ENCODE results near the gene TCEANC2.

TCEANC2 gene

DNA sequence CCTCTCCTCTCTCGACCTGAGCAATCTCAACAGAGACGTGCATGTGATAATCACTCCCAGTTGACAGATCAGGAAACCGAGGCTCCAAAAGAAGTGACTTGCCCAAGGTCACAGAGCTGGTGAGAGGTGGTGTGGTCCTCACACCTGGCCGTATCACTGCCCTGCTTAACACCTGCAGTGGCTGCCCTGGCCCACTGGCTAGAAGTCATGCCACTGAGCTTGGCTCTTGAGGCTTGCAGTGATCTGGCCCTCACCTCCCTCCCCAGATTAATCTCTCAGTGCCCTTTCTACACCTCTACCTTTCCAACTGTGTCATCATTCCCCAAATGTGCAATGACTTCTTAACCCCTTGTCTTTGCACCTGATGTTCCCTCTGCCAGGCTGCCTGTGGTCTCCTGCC is 60.6 kb downstream of the TCEANC2 start:
- no peak for DNase-seq (ENCODE audit: low read depth, low spot score)

DNA sequence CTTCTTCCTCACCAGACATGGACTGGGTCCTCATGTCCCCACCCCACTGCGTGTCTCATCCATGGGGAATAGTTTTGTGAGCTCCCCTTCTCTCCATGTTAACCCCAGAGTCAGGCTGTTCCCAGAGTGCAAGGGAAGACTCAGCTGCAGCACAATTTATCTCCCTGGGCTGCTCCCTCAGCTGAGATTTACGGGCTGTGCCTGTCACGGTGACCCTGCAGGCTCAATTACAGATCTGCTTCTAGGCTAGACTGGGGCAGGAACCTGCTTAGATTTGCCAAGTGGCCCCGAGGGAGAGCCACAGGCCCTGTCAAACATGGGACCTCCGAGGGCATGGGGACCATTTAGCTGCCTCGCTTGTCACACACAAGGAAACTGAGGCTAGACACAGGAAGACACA is 61.5 kb downstream of the TCEANC2 start:
- DNase-seq (ENCODE audit: low read depth, low spot score), result no peak

DNA sequence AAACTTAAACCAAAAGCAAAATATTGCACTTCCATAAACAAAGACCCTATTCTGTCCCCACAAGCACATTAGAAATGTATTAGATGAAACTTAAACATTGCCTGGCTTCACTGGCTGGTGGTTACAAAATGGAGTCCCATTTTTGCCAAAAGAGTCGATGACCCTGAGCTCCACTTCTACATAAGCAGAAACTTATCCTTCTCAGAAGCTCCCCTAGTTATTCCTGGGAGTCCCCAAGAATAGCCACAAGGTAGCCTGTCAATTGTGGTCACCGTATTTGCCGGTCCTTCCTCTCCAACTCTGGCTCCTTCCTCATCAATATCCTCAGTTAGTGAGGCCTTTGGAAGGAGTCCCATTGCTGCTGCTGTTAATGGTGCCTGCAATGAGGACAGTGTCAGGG is 62.1 kb downstream of the TCEANC2 start:
- no peak for DNase-seq (ENCODE audit: low read depth, low spot score)

DNA sequence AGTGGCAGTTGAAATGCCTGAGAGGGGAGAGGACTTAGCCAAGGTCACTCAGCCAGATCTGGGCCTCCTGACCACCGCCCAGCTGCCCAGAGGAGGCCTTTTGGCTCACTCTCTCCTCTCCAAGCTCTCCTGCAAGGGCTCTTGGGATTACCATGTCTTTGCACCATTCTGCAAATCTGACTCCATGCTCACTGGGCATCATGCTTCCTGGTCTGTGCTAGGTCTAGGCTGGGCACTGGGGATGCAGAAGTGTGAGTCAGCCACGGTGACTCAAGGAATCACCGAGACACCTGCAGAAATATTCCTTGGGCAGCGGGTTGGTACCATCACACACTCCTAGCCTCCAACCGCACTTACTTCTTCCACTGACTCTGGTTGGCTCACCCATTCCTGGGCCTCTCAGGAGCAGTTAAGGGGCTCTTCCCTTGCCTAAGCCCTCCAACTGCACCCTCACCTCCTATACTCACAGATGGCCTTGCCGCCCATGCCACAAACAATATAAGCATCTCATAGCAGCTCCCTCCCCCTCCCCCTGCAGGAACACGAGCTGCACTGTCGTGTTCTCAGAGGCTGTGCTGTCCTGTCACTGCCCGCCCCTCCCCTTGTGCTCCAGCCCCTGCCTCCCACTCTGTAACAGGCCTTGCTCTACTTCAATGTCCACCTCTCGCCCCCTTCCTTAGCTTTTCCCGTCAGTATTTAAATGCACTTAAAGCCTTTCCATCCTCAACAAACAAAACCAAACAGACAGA is 64.6 kb downstream of the TCEANC2 start:
- DNase-seq (ENCODE audit: low read depth, low spot score), result no peak

GRCh38 chr1:54118704-54119103 is 65.3 kb downstream of the TCEANC2 start:
- no peak for DNase-seq (ENCODE audit: low read depth, low spot score)

- no peak for DNase-seq (ENCODE audit: low read depth, low spot score)
These were observed 66.8 kb downstream of the TCEANC2 start for GRCh38 chr1:54120018-54120697.

DNA sequence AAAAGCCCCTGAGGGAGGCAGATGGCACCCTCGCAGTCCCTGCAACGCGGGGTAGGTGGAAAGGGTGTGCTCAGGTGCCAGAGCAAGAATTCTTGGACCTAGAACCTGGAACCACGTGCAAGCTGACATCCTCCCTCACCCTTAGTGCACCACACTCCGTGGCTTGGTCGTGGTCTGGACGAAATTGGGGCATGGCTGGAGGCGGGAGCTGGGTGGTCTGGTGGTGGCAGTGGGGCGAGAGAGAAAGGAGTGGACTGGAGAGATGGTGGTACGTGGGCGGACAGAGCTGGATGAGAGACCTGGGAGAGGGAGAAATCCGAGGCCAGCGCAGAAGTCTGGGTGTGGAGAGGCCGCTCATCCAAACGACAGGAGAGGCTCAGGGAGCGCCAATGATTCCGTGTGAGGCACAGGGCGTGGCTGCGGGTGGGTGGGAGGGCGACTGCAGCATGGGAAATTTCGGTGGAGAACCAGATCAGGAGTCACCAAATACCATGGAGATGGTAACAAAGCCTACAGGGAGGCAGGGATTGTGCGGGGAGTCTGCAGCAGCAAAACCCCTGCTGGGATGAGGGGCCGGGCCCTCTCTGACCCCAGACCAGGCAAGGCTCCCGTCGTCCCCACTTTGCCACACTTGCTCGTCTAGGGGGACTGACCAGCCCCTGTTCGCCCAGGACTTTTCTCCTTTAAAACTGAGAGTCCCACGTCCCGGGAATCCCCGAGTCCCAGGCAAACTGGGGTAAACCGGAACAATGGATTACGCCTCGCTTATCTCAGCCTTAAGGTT is 67.5 kb downstream of the TCEANC2 start:
- DNase-seq (ENCODE audit: low read depth, low spot score), result no peak

DNA sequence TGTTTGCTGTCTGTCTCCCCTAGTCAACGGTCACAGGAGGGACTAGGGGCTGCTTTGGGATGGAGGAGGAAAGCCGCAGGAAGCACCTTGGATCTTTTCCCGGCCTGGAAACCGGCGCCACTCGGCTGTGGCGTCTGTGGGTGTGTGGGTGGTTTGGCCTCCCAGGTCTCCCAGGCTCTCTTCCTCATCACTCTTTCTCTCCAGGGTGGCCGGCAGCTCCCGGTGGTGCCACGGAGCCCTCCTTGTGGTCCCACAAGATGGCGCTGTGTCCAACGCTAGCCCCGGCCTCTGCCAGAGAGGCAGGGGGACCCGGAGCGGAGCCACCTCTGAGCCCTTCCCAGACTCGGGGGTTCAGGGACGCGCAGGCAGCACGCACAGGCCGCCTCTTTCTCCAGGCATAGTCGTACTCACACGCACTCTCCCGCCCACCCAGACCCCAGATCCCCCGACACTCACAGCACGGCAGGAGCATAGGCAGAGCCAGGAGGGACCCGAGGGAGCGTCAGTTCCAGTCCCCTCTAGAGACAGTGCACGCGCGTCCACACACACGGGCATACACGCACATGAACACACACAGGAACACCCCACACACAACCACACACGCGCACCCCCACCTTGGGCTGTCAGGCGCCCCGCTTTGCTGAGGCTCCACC is 68.2 kb downstream of the TCEANC2 start:
- no peak for DNase-seq (ENCODE audit: low read depth, low spot score)

- DNase-seq (ENCODE audit: low read depth, low spot score), result no peak
These were observed 68.8 kb downstream of the TCEANC2 start for GRCh38 chr1:54122135-54122751.

DNA sequence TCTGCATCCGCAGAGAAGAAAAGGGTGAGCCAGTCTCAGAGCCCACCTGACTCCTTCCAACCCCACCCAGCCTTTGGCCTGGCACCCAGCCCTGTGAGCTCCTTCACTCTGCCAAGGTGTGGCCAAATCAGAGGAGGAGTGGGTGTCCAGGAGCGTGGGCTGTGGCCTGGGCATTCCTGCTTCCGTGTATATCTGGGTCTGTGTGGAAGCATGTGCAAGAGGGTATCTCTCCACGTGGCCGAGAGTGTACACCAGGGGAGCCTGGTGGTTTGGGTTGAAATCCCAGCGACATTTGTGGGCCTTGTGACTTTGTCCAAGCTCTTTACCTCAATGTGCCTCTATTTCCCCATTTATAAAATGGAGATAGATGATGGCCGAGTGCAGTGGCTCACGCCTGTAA is 69.6 kb downstream of the TCEANC2 start:
- DNase-seq (ENCODE audit: low read depth, low spot score), result no peak

DNA sequence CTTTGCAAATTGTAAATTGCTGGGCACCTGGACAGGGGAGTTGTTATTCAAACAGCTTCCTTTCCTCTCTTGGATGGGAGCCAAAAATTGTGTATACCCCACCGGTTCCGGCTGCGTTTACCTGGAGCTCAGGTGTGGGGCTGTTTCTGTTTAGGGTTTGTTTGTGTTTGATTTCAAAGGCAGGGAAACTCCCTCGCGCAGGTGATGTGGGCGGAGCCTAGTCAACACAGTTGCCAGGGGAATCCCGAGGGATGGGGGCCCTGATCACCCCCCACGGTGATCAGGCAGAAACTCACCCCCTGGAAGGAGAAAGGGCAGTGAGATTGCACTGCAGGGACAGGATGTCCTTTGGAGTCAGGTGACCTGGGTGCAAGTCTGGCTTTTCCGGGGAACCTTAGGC is 71.1 kb downstream of the TCEANC2 start:
- no peak for DNase-seq (ENCODE audit: low read depth, low spot score)

GRCh38 chr1:54124906-54125305 is 71.5 kb downstream of the TCEANC2 start:
- DNase-seq (ENCODE audit: low read depth, low spot score), result no peak

DNA sequence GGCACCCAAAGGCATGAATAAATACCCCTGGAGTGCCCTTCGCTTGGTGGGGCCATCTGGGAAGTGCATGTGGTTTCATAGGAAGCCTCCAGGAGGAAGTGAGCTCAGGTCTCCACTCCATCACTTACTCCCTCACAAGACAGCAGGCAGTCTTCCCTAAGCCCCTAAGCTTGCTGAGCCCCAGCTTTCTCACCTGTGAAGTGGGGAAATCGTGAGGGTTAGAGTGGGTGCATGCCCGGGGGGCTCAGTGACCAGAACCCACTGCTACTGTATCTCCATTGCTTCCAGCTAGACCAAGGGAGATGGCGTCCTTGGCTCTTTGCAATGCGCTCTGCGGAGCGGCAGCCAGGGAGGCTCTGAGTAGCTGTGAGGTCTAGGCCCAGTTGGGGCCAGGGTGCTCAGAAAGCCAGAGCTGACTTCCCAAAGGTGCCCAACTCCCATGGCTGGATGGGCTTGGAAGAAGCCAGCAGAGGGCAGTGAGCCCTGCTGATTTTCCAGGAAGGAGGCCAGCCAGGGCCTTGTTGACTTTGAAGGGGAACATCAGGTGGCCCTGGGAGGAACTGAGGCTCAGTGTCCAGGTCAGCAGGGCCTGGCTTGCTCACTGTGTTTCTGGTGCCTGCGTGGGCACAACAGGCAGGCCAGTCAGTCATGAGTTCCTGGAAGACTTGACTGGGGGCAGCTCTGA is 72.1 kb downstream of the TCEANC2 start:
- no peak for DNase-seq (ENCODE audit: low read depth, low spot score)

- DNase-seq (ENCODE audit: low read depth, low spot score), result no peak
These were observed 72.9 kb downstream of the TCEANC2 start for GRCh38 chr1:54126271-54126815.

DNA sequence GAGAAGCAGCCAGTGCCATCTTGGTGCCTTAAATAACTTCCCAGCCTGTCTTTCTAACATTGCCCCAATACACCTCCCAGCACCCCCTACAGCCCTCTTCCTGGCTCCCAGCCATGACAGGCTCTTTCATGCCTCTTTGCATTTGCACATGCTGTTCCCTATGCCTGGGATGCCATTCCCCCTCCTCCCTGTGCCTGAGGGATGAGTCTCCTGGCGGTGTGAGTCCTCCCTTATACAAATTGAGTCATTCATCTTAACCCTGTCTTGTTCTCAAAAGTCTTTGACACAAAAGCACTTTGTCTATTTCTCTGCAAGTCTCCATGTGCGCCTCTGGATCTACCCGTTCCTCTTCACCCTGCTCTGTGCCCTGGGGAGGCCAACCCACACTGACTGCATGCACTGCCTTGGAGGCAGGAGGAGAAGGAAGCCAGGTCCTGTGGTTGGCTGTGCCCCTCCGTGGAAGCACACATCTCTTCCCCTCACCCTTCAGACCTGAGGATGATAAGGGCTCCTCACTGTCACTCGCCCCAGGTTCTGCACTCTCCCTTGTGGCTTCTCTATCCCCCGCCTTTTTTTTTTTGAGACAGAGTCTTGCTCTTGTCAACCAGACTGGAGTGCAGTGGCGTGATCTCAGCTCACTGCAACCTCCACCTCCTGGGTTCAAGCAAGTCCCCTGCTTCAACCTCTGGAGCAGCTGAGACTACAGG is 74.3 kb downstream of the TCEANC2 start:
- no peak for DNase-seq (ENCODE audit: low read depth, low spot score)

DNA sequence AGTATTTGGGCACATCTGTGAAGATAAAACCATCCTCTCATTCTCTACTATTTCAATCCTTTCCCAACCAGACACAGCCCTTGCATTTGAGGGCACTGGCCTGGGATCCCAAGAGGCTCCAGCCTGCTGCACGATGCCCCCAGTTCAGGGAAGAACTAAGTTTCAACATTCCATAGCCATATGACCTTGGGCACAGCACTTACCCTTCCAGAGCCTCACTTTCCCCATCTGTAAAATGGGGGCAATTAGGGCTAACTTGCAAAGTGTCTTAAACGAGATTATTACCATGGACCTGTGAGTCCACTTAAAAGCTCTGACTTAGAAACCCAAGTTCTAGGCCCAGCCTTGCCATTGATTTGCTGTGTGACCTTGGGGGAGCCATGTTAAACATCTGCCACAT is 76.5 kb downstream of the TCEANC2 start:
- no peak for DNase-seq (ENCODE audit: low read depth, low spot score)

DNA sequence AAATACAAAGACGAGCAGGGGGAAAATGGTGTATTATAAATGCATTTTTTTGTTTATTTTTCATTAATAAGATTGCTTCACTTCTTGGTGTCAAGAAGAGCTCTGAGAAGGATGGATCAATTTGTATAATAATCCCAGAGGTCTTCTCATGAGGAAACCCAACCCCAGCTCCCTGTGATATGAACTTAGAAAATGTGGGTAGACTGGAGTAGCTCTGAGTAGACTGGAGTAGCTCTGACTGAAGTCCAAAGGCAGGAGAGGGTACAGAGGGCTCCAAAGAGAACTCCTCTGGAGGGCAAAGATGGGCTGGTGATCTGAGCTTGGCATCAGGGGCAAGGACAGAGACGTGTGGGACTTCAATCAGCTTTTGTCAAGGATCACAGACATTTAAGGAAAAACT is 78.0 kb downstream of the TCEANC2 start:
- DNase-seq (ENCODE audit: low read depth, low spot score), result no peak

DNA sequence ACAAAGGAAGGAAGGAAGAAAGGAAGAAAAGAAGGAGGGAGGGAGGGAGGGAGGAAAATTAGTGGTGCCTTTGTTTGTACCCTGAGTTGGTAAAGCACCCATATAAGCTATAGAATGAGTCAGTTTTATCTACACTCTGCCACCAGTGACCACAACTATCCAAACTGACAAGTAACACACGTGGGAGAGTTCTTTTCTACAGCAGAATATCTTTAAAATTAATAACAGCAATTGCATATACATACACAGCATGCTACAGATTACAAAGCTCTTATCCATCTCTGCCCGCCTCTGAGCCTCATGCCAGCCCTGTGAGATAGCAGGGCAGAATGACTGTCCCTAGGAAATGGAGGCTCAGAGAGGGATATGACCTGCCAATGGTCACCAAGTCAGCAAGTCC is 79.1 kb downstream of the TCEANC2 start:
- no peak for DNase-seq (ENCODE audit: low read depth, low spot score)

GRCh38 chr1:54134295-54134694 is 80.9 kb downstream of the TCEANC2 start:
- DNase-seq (ENCODE audit: low read depth, low spot score), result no peak

- DNase-seq (ENCODE audit: low read depth, low spot score), result no peak
These were observed 82.2 kb downstream of the TCEANC2 start for GRCh38 chr1:54135436-54136120.

All from iPS DF 19.7 (cell line).